OCI-LY1 (cell line): ENCODE results near the gene ATP12A.

ENCODE experiments used
- CTCF ChIP-seq: fragments of 200-600 bp; sonication (generic), shearing (Covaris generic); IDR thresholded peaks from 2 replicates; pipeline ENCODE4 v1.5.1; 2017; ENCODE audit warnings: mild to moderate bottlenecking, antibody characterized with exemption, low read length, moderate library complexity, mixed read lengths
- EZH2 ChIP-seq: fragments of 200-600 bp; sonication (generic), shearing (Covaris generic); IDR thresholded peaks from 2 replicates; pipeline ENCODE4 v1.8.0; 2017; ENCODE audit warnings: borderline replicate concordance, mixed run types, mild to moderate bottlenecking, antibody characterized with exemption, low read length, moderate library complexity, mixed read lengths

DNA sequence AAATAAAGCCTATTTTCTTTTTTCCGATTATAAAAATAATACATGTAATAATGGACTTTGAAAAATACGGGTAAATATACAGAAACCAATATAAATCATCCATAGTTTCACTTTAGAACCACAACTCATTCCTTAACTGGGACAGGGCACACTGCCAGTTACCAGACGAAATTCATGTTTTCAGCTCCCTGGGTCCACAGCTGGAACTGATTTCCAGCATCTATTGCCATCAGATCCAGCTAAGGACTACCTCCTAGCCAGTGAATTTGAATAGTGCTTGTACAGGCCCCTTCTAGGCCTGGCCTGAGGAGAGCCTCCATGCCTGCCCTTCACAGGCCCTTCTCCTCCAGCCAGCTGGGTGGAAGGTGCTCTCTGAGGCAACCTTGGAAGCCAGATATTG lies 30.0 kb upstream of the ATP12A start:
- TF ChIP-seq CTCF (no peak), EZH2 (no peak)
